Sigmoid colon (tissue), 7 donors: Measurements from ENCODE around the gene OSBP2. TPM values are rescaled to one million over a fixed set of nuclear protein-coding genes. Genes with fewer than 3 reads are reported as not detected.

Experiments
- DNase-seq: peaks from one replicate; pipeline ENCODE4 v3.0.0-alpha.2; 2019
- H3K27ac ChIP-seq, 4 donors: fragments of 200-600 bp; sonication (generic); one replicate each; pipeline ENCODE4 v1.5.1; 2016 to 2019; ENCODE audit warnings: mild to moderate bottlenecking in 1 of 4
- H3K27me3 ChIP-seq, 3 donors: fragments of 200-600 bp; sonication (generic); one replicate each; pipeline ENCODE4 v1.5.1; 2019; ENCODE audit warnings: mild to moderate bottlenecking in 1 of 3
- H3K36me3 ChIP-seq, 4 donors: fragments of 200-600 bp; sonication (generic); one replicate each; pipeline ENCODE4 v1.5.1; 2016 to 2019
- H3K4me1 ChIP-seq, 4 donors: fragments of 200-600 bp; sonication (generic); one replicate each; pipeline ENCODE4 v1.5.1; 2017 to 2019
- H3K4me3 ChIP-seq, 4 donors: fragments of 200-600 bp; sonication (generic); one replicate each; pipeline ENCODE4 v1.5.1; 2017 to 2019; ENCODE audit warnings: mild to moderate bottlenecking in 2 of 4, moderate library complexity in 1 of 4
- H3K9me3 ChIP-seq, 4 donors: fragments of 200-600 bp in 3 of 4; sonication (generic) in 3 of 4; one replicate each; pipeline versions ENCODE4 v1.5.1 to v1.6.1; 2013 to 2019
- EP300 ChIP-seq, 4 donors: sonication (generic); formaldehyde crosslinking; IDR thresholded peaks; one replicate each; pipeline ENCODE4 v1.6.1; 2017; ENCODE audit warnings: antibody characterized with exemption in 4 of 4
- POLR2A ChIP-seq, 2 donors: fragments of 450-650 bp; IDR thresholded peaks; one replicate each; pipeline ENCODE4 v1.6.1; 2016; ENCODE audit warnings: antibody characterized with exemption in 2 of 2, mild to moderate bottlenecking in 2 of 2, moderate library complexity in 2 of 2
- POLR2AphosphoS5 ChIP-seq, 4 donors: sonication (generic); formaldehyde crosslinking; IDR thresholded peaks; one replicate each; pipeline ENCODE4 v1.6.1; 2017; ENCODE audit warnings: antibody characterized with exemption in 4 of 4
- WGBS, 2 donors: extraction: QIAGEN DNeasy Blood & Tissue Kit; methylation state at CpG; one replicate each; pipeline ENCODE4 v1.1.7; 2013; 5-methylcytosine and 5-hydroxymethylcytosine counted together
- intact Hi-C: fragments of 100-400 bp; cut with DNase I; formaldehyde crosslinking; loops from one replicate; pipeline ENCODE4 v1.15.1; 2023
- polyA plus RNA-seq, 3 donors: library from polyadenylated mRNA; stranded (reverse); fragments of 200-250 nt; gene quantifications; one replicate each; pipeline ENCODE4 v1.2.3, GENCODE V29; 2013
- total RNA-seq, 4 donors: library from RNA; depleted of rRNA; stranded (reverse); fragments of >200 nt; gene quantifications; one replicate each; pipeline ENCODE4 v1.1.0, GENCODE V29; 2016
- TF ChIP-seq, protein P1 (sequence below), 4 experiments: fragments of 450-650 bp in 3 of 4; fragments of 200-600 bp in 1 of 4; IDR thresholded peaks; one replicate each; pipeline ENCODE4 v1.5.1; 2016 to 2019; ENCODE audit warnings: antibody characterized with exemption in 4 of 4, mild to moderate bottlenecking in 3 of 4, moderate library complexity in 2 of 4
- donor health status: healthy with polysubstance abuse.
- donor health status: Bipolar disorder and iron deficiency.
- donor health status: healthy.

Gene OSBP2
- total and polyA plus RNA-seq, 7 donors, result 1.2 to 3.0 (median 1.6) TPM

DNA sequence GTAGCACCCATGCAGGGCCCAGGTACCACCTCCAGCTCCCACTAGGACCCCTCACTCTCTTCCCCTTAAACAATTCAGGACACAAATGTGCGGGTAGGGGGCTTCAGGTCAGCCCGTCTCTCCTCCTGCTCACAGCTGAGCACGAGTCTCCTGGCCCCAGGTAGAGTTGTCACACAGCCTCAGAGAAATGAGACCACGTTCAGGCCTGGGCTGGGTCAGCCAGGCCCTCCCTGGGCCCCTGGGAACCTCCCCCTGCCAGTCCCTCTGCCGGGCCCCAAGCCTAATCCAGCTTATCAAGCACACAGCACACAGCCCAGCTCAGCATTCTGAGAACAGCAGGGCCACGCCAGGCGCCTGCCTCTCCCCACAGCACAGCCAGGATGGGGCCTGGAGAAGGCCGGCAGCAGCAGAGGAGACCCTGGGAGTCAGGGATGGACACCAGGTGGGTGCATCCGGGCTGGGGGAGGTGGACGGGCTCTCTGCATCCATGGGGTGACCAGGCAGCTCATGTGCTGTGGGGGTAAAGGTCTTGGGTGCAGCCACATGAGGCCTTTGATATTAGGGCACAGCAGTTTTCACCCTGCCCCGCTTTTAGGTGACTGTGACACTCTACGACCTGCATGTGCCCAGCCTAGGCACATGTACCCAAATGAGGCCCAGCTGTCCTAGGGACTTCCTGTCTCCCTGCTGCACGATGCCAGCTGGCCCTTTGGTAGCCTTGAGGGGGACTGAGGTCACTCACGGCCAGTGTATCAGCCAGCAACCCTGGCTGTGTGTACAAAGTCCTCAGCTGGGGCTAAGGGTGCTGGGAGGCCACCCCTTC is 186.9 kb downstream of the OSBP2 start:
- TF ChIP-seq POLR2AphosphoS5 (IDR thresholded peaks at IDR 0.05), result no peak
- TF ChIP-seq, protein P1, sequence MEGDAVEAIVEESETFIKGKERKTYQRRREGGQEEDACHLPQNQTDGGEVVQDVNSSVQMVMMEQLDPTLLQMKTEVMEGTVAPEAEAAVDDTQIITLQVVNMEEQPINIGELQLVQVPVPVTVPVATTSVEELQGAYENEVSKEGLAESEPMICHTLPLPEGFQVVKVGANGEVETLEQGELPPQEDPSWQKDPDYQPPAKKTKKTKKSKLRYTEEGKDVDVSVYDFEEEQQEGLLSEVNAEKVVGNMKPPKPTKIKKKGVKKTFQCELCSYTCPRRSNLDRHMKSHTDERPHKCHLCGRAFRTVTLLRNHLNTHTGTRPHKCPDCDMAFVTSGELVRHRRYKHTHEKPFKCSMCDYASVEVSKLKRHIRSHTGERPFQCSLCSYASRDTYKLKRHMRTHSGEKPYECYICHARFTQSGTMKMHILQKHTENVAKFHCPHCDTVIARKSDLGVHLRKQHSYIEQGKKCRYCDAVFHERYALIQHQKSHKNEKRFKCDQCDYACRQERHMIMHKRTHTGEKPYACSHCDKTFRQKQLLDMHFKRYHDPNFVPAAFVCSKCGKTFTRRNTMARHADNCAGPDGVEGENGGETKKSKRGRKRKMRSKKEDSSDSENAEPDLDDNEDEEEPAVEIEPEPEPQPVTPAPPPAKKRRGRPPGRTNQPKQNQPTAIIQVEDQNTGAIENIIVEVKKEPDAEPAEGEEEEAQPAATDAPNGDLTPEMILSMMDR (IDR thresholded peaks at IDR 0.05), result no peak
- Histone ChIP-seq H3K9me3 (no peaks in the 10 kb centered on the region), H3K4me1 (no peaks in the 10 kb centered on the region), H3K27me3 (no peaks in the 10 kb centered on the region), H3K4me3 (no peak overlapping the region), H3K36me3 (no peaks in the 10 kb centered on the region), H3K27ac (no peak overlapping the region)
- DNase-seq, result no peak
- intact Hi-C loops, result no loop called here
- 78 to 84% methylated on average over 14 of the region's 14 CpGs for WGBS, 2 donors

DNA sequence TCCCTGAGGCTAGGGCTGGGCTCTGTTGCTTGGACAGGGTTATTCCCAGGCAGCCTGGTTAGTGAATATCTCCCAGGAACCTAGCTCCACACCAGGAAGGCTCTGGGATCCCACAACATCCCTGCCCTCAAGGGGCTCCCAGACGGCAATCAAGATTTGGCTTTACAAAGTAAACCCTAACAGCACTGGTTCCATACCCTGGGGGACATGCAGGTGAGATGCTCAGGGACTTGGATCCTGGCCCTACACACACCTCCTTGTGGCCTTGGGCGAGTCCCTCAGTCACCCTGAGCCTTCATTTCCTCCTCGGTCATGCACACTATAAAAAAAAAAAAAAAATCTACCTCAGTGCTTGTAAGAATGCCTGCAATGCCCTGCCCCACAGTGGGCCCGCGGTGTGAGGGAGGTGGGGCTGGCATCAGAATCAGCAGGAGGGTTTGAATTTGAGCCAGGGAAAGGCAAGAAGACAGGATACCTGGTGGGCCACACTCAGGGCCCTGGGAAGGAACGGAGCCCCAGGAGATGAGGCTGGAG is 187.6 kb downstream of the OSBP2 start:
- no peaks in the 10 kb centered on the region for H3K36me3 ChIP-seq
- no peak for DNase-seq
- intact Hi-C loops, result no loop called here
- H3K27me3 ChIP-seq, result no peaks in the 10 kb centered on the region
- no peak overlapping the region for H3K4me3 ChIP-seq
- WGBS, 2 donors, result 43 to 79% methylated on average over 6 of the region's 6 CpGs
- no peak overlapping the region for H3K27ac ChIP-seq
- H3K4me1 ChIP-seq, result no peaks in the 10 kb centered on the region
- no peaks in the 10 kb centered on the region for H3K9me3 ChIP-seq
- TF ChIP-seq EP300 (IDR thresholded peaks at IDR 0.05) (no peak), POLR2AphosphoS5 (IDR thresholded peaks at IDR 0.05) (no peak), POLR2A (IDR thresholded peaks at IDR 0.05) (no peak)
- TF ChIP-seq, protein P1 (IDR thresholded peaks at IDR 0.05), result no peak

DNA sequence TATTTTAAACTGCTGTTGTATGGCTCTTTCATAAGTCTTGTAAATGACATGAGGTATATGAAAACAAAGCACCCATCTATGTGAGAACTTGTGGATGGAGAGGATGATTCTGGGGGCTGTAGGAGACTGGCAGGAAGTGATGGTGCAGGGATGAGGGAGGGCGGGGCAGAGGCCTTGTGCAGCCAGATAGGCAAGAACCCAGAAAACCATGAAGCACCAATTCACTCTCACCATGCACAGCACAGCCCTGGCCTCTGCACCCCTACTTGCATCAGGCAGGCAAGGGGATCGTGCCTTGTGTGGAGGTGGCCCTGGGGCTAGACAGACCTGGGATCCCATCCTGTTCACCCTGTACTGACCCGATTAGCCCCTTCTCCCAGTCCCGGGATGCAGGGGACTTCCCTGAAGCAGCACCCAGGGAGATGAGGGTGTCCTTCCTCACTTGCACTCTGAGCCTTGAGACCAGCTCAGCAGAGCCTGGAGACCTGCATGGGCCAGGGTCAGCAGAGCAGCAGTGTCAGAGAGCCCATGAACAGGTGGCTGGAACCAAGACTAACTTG is 188.4 kb downstream of the OSBP2 start:
- no peaks in the 10 kb centered on the region for H3K27me3 ChIP-seq
- WGBS, 2 donors, result 93 to 95% methylated on average over 4 of the region's 4 CpGs
- H3K4me1 ChIP-seq, result no peaks in the 10 kb centered on the region
- H3K36me3 ChIP-seq, result no peaks in the 10 kb centered on the region
- no peak overlapping the region for H3K4me3 ChIP-seq
- no peak for DNase-seq
- H3K27ac ChIP-seq, result no peak overlapping the region
- intact Hi-C loops, result no loop called here
- TF ChIP-seq POLR2A (IDR thresholded peaks at IDR 0.05) (no peak), POLR2AphosphoS5 (IDR thresholded peaks at IDR 0.05) (no peak), EP300 (IDR thresholded peaks at IDR 0.05) (no peak)
- TF ChIP-seq, protein P1 (IDR thresholded peaks at IDR 0.05), result no peak
- H3K9me3 ChIP-seq, result no peaks in the 10 kb centered on the region

DNA sequence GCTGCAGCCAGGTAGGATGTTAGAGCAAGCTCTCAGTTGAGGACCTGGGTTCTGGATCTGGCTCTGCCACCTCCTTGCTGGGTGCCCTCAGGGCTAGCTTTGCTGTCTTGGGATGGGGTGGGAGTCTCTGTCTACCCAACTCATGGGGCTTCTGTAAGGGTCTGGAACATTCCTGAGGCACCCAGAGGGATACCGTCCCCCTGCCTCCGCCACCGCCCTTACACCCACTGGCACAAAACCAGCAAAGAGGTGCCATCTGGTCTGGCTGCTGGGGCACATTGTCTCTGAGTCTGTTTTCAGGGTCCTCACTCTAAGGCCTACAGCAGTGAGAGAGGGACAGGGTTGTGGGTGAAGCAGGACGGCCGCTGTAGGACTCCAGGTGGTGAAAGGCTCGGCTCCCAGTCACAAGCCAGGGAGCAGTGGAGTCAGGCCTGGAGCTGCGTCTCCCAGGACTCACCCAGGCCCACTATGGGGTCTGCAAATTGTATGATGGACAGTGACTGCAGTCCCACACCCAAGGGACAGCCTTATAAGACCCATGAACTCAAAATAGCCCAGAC is 189.0 kb downstream of the OSBP2 start:
- Histone ChIP-seq H3K27ac (no peak overlapping the region), H3K4me3 (no peak overlapping the region), H3K36me3 (no peaks in the 10 kb centered on the region), H3K27me3 (no peaks in the 10 kb centered on the region), H3K9me3 (no peaks in the 10 kb centered on the region), H3K4me1 (no peaks in the 10 kb centered on the region)
- TF ChIP-seq, protein P1 (IDR thresholded peaks at IDR 0.05), result no peak
- no peak for TF ChIP-seq EP300 (IDR thresholded peaks at IDR 0.05)
- TF ChIP-seq POLR2A (IDR thresholded peaks at IDR 0.05), result no peak
- no peak for TF ChIP-seq POLR2AphosphoS5 (IDR thresholded peaks at IDR 0.05)
- no peak for DNase-seq
- 94 to 96% methylated on average over 7 of the region's 7 CpGs for WGBS, 2 donors
- intact Hi-C loops, result no loop called here
